ENCODE measurements around the gene SLC12A4. TPM values are rescaled to one million over a fixed set of nuclear protein-coding genes. Genes with fewer than 3 reads are reported as not detected.
"Not testable (repeated sequence)": the region's sequence is repeated elsewhere in the genome, so short reads cannot be mapped to it uniquely, and the experiment has no call there.

Gene SLC12A4
- total RNA-seq, 4 donors from 2014 or later = 10.7 to 83.3 (median 33.6) TPM

DNA sequence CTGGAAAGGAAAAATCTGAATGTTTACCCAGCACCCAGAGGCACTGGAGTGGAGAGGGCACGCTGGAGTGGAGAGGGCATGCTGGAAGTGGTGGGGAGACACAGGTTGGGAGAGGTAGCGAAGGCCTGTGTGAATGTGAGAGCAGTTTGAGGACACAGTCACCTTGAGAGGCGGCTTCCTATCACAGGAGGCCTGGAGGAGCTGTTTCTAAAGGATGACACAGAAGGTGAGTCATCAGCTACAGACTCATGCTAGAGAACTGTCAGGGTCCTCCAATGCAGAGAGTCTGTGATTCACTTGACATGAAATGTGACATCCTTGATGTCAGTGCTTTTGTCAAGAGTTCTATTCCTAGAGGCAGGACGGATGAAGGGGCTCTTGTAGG is 50.6 kb downstream of the SLC12A4 start:
- Histone ChIP-seq H3K27me3 (no peaks in the 10 kb centered on the region), H3K27ac (peak overlapping the region in 1 of 4 donors; percentile 36), H3K9me3 (no peaks in the 10 kb centered on the region), H3K4me3 (no peak overlapping the region), H3K4me1 (peaks cover 0 to 20% (median 0%) of the 10 kb centered on the region in 4 donors), H3K36me3 (peaks cover 0 to 24% (median 0%) of the 10 kb centered on the region in 3 donors)
- DNase-seq = no peak
- TF ChIP-seq, protein P1, sequence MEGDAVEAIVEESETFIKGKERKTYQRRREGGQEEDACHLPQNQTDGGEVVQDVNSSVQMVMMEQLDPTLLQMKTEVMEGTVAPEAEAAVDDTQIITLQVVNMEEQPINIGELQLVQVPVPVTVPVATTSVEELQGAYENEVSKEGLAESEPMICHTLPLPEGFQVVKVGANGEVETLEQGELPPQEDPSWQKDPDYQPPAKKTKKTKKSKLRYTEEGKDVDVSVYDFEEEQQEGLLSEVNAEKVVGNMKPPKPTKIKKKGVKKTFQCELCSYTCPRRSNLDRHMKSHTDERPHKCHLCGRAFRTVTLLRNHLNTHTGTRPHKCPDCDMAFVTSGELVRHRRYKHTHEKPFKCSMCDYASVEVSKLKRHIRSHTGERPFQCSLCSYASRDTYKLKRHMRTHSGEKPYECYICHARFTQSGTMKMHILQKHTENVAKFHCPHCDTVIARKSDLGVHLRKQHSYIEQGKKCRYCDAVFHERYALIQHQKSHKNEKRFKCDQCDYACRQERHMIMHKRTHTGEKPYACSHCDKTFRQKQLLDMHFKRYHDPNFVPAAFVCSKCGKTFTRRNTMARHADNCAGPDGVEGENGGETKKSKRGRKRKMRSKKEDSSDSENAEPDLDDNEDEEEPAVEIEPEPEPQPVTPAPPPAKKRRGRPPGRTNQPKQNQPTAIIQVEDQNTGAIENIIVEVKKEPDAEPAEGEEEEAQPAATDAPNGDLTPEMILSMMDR (IDR thresholded peaks at IDR 0.05) = no peak
- TF ChIP-seq POLR2A (IDR thresholded peaks at IDR 0.05) = no peak

DNA sequence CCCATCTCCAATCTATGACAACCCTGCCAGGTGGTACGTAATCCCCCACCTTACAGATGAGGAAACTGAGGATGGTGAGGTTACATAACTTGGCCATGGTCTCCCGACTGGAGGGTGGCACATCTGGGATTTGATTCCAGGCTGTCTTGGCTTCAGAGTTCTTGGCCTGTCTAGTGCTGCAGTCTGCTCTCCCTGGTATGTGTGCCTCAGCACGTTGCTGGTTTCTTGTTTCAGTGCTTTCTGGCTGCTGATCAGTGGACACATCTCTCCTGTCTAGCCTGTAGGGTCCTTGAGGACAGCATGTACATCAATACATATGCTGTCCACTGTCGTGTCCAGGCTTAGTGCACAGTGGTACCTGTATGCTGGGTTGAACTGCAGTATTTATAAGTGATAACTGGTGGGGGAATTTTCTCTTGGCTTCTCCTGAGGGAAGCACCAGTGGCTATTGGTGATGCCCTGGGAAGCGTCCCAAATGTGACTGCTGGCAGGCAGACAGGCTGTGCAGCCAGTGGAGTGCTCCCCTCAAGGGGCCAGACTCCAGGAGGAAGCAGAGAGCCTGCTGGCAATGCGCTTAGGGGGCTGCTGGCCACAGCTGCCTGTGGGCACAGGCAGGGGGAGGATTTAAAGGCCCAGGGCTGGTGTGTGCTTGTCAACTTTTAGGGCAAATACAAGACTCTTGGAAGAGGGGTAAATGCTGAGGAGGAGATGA is 51.1 kb downstream of the SLC12A4 start:
- Histone ChIP-seq H3K27ac (peak overlapping the region in 1 of 4 donors; percentile 36), H3K27me3 (no peaks in the 10 kb centered on the region), H3K4me3 (no peak overlapping the region), H3K4me1 (peaks cover 0 to 20% (median 0%) of the 10 kb centered on the region in 4 donors), H3K9me3 (no peaks in the 10 kb centered on the region), H3K36me3 (peaks cover 0 to 24% (median 0%) of the 10 kb centered on the region in 3 donors)
- no peak for DNase-seq
- no peak for TF ChIP-seq POLR2A (IDR thresholded peaks at IDR 0.05)
- TF ChIP-seq, protein P1 (IDR thresholded peaks at IDR 0.05) = no peak

DNA sequence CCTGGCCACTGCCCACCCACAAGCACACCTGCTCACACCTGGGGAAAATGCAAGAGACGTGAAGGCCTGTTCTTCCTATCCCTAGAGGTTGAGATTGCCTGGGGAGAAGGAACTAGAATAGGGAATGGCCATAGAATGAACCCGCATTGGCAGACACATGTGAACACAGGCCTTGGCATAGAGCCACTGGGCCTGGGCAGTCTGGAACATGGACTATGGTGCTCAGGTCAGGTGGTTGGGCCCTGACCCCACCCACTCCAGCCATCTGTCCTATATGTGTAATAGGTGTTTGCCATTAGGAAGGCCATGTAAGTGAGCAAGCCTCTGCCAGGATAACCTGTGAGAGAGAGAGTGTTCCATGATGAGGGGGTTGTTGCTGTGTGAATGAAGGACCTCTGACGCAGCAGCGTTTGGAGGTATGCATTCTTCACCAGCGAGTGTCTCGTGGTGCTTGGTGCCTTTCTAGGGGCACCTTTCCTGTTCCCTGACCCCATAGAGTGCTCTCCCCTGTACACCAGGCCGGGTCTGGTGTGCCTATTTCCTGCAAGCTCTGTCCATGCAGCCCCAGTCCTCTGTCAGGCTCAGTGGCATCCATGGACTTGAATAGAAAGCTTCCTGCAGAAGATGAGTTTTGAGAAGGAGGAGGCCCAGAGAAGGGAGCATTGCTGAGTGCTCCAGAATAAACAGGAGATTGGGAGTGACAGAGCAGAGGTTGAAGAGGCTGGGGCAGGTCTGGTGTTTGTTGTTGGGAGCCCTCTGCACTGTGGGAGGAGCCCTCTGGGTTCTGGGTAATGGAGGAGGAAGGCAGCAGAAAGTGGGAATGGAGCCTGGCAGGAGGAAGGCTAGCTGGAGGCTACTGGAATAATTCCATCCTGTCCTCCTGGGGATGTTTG is 52.4 kb downstream of the SLC12A4 start:
- TF ChIP-seq POLR2A (IDR thresholded peaks at IDR 0.05) = no peak
- TF ChIP-seq, protein P1 (IDR thresholded peaks at IDR 0.05) = no peak
- H3K4me3 ChIP-seq = no peak overlapping the region
- peaks cover 0 to 20% (median 0%) of the 10 kb centered on the region in 4 donors for H3K4me1 ChIP-seq
- H3K36me3 ChIP-seq = peaks cover 0 to 34% (median 0%) of the 10 kb centered on the region in 3 donors
- H3K9me3 ChIP-seq = no peaks in the 10 kb centered on the region
- H3K27me3 ChIP-seq = no peaks in the 10 kb centered on the region
- DNase-seq = peak in 2 of 3 donors; percentile 74 to 80
- no peak overlapping the region for H3K27ac ChIP-seq

DNA sequence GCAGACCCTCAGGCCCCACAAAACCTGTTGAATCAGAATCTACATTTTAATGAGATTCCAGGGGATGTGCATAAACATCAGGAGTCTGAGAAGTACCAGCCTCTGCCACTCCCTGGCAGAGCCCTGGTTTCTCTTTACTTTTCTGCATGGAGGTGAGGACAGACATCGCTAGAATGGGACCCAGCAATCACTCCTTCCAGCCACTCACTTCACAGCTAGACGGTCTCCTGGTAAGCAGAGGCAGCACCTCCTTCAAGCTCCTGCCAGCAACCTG is 53.0 kb downstream of the SLC12A4 start:
- H3K4me1 ChIP-seq = peaks cover 0 to 20% (median 0%) of the 10 kb centered on the region in 4 donors
- H3K9me3 ChIP-seq, DNase-seq, H3K27ac ChIP-seq, H3K4me3 ChIP-seq, H3K27me3 ChIP-seq: not testable (repeated sequence)
- peaks cover 0 to 41% (median 0%) of the 10 kb centered on the region in 3 donors for H3K36me3 ChIP-seq

DNA sequence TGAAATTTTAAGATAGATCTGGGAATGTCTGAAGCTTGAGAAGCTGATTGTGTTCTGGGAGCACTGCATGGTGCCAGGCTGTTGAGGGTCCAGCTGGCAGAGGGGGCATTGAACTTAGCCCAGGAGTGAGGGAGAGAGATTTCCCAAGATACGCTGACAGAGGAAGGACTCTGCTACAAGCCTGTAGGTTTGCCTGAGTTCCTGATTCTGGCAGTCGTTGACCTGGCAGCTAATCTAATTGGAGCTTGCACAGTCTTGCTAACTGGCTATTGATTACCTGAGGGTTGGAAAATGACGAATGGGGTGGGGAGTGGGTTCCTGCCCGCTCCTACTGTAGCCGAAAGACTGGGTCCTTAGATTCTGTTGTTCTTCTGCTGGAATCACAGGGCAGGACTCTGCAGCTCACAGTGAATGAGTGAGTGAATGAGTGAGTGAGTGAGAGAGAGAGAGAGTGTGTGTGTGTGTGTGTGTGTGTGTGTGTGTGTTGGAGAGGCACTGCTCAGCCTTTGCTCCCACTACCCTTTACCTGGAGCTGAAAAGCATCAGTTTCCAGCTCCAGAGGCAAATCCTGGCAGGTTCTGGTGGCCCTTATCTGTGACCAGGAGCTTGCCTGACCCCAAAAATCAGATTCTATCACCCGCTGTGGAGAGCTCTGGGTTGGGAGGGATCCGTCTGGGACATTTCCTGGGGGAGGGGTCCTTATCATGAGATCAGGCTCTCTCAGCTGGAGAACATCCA is 53.5 kb downstream of the SLC12A4 start:
- H3K27me3 ChIP-seq = no peaks in the 10 kb centered on the region
- no peak for DNase-seq
- H3K4me3 ChIP-seq = no peak overlapping the region
- TF ChIP-seq, protein P1 (IDR thresholded peaks at IDR 0.05) = no peak
- no peak for TF ChIP-seq POLR2A (IDR thresholded peaks at IDR 0.05)
- peaks cover 0 to 45% (median 0%) of the 10 kb centered on the region in 3 donors for H3K36me3 ChIP-seq
- no peak overlapping the region for H3K27ac ChIP-seq
- H3K4me1 ChIP-seq = peaks cover 0 to 20% (median 0%) of the 10 kb centered on the region in 4 donors
- H3K9me3 ChIP-seq = no peaks in the 10 kb centered on the region
